GM21367 (cell line): Measurements from ENCODE around the gene SMPDL3A.

Source experiments
- ATAC-seq: cut with Tn5 transposase; IDR thresholded peaks from one replicate; pipeline ENCODE4 v1.9.1; 2021; ENCODE audit not compliant: unreplicated experiment

SMPDL3A gene

GRCh38 chr6:122853259-122853995, 64.4 kb downstream of the SMPDL3A start:
- ATAC-seq, result peak; percentile 77
